HG03175 (cell line): ENCODE results near the gene CNTFR.

ENCODE experiments used
- ATAC-seq: cut with Tn5 transposase; IDR thresholded peaks from one replicate; pipeline ENCODE4 v1.9.1; 2021; ENCODE audit warnings: mild to moderate bottlenecking, moderate library complexity; ENCODE audit not compliant: unreplicated experiment

Gene CNTFR

DNA sequence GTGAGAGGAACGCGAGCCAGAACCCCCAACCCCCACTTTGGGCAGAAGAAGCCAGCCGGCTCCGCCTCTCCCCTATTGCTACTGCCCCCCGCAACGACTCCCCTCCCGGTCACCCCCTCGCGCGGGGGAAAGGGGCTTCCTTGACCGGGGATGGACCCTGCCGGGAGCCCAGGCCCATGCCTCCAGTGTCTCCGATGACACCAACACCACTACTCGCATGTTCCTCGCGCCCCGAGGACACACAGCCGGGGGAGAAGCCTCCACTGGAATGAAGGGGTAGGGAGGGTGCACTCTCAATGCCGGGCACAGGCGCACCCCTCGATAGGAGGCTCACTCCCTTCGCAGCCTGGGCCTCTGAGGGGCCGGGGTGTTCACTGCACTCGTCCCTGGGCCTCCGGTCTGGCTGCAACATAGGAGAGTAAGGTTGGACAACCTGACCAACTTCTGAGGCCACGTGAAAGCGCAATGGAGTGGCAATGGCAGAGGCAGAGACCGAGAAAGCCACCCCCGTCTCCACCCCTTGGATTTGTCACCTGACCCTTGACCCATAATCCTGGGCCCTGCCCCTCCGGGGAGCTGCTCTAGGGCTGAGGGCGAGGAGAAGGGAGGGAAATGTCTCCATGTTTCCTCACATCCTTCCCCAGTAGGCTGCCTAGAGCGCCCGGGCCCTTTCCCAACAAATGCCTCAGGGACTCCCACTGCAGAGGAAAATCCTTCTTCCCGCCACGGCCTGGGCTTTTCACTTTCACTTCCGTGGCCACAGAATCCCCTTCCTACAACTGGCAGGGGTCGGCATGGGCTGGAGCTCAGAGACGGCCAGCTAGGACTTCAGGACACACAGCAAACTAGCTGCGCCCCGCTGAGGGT is 1.1 kb upstream of the CNTFR start:
- ATAC-seq: no peak

DNA sequence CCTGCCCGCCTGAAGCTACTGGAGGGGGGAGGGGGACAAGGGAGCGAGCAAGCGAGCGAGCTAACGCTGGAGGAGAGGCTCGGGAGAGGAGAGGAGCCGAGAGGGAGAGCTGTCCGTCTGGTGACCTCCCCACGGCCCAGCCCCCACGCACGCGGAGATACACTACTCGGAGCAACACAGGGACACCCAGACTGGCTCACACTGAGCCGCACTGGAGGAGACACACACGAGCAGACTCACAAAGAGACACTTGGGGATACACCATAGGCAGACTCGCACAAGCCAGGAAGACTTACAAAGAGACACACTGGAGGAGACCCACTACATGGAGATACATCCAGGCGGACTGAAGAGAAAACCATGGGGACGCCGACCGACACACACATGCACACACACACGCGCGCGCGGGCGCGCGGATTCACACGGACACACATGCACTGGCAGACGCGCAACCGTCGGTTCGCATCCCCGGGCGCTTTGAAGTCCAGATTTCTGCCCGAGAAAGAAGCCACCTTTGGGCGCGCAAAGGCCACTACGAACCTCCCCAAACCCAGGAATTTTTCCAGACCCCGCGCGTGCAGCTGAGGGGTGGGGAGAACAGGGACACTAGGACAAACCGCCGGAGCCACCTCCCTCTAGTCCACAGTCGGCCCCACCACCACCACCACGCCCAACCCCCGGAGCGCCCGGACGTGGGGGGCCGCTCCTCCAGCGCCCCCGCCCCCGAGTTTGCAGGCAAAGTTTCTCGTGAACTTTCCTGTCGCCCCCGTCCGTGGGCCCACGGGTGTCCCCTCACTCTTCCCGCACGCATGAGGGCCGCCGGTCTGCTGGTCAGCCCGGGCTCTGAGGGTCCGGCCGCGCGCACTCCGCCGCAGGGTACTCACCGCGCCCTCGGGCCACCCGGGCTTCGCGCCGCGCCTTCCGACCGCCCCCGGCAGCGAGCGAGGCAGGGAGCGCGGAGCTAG is 571 bp downstream of the CNTFR start:
- no peak for ATAC-seq

DNA sequence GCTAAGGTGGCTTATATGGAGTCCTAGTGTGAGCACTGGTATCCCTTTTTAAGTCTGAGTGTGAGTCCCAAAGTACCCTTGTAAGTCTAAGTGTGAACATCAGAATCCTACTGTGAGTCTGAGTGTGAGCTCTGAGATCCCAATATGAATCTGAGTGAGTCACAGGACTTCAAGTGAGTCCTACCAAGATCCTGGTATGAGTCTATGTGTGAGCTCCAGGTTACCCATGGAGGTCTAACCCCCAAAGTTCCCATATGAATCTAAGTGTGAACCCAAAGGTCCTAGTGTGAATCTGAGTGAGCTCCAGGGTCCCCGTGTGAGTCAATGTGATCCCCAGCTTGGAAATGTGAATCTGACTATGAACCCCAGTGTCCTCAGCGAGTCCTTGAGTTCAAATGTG is 2.3 kb downstream of the CNTFR start:
- no peak for ATAC-seq

DNA sequence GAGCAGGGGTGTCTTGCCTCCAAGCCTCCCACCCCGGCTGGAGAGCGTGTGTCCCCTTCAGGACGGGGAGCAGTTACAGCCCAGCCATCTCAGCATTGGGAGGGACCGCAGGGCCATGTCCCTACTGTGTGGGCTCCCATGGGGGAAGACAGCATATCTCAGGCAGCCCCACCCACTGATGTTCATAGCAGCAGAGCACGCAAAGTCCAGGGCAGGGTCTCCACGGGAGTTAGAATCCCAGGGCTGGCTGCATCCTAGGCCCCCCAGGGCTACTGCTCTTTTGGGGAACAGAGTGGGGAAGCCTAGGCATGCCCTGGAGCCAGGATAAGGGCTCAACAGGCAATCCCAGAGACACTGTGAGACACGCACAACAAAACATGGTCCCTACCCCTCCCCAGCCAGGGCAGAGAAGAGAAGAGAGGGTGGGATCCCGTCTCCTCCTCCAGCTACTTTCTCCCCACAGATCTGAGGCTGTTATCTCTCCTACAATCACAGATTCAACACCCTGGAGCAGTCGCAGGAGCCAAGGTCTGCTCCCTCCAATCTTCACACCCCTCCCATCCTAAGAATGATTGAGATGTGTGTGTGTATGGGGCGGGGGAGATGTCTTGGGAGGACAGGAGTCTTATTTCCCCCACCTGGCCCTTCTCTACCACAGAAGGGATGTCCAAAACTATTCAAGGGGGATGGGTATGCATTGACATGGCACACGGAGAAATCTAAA is 3.4 kb downstream of the CNTFR start:
- ATAC-seq: no peak

DNA sequence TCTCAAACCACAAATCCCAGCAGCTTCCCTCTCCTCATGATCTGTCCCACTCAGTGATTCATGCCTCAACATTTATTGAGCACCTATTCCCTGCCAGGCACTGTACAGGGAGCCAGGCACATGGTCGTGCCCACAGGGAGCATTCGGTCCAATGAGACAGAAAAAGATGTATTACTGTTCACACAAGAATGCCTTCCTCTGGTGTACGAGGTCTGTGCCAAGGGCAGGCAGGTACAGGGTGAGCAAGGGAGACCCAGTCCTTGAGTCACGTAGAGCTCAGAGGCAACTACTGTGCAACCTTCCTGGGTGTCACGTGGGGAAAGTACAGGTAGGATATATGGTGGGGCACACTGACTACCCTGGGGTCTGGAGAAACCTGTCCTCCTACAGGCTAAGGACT is 4.6 kb downstream of the CNTFR start:
- no peak for ATAC-seq

DNA sequence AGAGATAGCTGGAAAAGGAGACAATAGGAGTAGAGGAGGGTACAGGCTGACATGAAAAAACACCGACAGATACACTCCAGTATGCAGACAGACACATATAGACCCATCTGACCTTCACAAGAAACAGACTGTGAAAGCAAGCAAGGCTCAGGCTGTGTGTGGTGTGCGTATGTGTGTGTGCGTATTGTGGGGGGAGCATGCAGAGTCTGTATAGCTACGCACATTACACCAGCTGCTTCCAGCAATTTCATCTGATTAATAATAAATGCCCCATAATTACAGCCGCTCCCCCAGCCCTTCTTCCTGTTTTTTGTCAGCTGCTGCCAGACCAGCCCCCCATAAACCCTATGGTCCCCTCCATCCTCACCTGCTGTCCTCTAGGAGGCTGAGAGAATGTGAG is 6.7 kb downstream of the CNTFR start:
- ATAC-seq: no peak

DNA sequence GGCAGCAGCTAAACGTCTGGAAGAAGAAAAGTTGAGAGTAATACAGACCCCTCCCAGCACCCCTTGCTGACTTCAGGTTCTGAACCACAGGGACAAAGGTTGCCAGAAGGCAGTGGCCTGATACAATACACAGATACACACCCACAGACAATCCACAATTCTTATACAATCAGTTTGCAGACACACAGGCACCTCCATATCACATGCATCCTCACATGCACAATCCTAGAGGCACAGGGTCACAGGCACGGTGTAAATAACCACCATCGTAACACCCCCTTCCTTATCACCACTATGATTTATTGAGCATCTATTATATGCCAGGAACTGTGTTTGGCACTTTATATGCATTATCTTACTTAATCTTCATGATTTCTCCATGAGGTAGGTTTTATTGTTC is 8.2 kb downstream of the CNTFR start:
- no peak for ATAC-seq

DNA sequence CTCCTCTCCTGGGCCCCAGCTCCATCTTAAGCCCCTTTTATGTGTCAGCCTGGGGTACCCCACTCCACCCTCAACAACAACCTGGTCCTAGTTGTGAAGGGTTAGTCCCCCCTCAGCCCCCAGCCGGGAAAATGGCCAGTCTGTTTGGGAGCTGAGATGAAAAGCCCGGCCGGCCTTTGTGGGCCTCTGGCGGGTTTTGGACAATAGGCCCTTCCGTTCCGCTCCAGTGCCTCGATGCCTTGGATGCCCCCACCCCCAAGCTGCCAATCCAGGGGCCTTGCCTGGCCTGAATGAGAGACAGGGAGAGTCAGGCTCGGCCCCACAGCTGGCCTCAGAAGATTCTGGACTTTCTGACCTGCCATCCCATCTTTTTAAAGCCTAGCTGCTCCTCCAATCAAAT is 9.2 kb downstream of the CNTFR start:
- ATAC-seq: no peak

DNA sequence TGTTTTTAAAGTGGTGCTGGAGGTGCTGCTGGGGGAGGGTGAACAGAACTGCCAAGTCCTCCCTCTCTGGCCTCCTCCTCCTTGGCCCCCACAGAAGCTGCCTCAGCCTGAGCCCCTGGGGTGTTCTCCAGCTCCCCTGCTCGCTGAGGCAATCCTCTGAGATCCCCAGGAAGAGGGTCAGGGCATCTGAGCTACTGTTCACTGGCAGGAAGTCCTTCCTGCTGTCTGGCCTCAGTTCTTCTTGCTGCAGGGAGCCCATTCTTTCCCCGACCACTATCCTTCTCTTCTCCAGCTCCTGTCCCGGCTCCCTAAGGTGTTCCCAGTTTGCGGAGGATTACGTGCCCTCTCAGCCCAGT is 9.7 kb downstream of the CNTFR start:
- ATAC-seq: no peak

DNA sequence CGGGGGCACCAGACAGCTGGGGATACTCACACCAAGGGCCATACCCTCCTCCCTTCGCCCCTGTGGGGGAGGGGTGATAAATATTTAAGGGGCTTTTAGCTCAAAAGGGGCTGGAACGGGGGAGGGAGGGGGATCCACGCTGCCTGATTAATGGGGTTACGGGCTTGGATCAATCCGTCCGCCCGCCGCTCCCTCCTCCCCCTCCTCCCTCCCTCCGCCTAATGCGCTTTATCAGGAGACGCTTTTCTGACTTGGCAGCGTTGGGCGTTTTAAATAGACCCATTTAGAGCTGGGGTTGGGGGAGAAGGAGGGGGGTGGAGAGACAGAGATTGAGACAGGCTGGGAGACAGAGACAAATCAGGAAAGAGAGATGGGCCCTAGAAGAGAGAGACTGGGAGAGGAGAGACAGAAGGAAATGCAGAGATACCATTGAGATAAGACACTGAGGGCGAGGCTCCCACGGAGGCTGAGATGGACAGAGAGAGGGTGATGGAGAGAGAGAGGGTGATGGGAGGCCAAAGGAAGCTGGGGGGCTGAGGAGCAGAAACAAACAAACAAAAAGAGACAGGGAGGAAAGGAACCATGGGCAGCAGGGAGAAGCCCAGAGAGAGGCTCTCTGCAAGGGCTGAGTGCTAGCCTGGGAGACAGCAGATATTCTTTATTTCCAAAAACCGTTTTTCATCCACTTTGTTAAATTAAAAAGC is 10.3 kb downstream of the CNTFR start:
- no peak for ATAC-seq

DNA sequence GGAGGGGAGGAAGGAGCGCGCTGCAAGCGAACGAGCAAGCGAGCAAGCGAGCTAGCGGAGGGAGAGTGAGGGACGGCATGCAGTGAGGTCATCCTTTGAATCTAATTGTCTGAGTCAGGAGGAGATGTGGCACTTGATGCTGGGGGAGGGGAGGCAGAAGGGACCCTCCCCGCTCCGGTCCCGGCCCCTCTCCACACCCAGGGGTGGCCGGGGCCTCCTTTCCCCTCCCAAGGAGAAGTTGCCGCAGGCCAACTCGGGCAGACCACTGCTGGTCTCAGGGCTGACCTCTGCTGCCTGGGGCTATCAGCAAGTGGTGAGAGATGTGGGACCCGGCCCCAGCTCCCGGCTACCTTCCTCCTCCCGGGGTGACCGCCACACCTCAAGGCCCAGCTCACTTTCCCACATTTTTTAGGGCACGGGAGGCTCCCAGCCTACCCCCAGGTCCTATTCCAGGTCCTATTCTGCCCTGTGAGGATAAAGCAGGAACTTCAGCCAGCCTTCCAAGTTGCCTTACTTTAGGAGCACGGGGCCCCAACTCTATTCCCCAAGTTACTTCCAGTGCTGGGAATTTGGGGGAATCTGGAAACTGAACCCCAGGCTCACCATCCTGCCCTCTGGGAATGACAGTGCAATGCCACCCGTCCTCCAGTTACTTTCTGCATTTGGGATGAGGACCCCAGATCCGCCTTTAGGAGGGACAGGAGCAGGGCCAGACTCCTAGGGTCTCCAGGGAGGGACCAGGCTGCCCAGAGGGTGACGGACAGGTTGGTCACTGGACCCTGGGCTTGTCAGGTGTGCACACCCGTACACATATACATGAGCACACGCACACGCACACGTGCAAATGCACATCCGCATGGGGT is 11.1 kb downstream of the CNTFR start:
- ATAC-seq: no peak

DNA sequence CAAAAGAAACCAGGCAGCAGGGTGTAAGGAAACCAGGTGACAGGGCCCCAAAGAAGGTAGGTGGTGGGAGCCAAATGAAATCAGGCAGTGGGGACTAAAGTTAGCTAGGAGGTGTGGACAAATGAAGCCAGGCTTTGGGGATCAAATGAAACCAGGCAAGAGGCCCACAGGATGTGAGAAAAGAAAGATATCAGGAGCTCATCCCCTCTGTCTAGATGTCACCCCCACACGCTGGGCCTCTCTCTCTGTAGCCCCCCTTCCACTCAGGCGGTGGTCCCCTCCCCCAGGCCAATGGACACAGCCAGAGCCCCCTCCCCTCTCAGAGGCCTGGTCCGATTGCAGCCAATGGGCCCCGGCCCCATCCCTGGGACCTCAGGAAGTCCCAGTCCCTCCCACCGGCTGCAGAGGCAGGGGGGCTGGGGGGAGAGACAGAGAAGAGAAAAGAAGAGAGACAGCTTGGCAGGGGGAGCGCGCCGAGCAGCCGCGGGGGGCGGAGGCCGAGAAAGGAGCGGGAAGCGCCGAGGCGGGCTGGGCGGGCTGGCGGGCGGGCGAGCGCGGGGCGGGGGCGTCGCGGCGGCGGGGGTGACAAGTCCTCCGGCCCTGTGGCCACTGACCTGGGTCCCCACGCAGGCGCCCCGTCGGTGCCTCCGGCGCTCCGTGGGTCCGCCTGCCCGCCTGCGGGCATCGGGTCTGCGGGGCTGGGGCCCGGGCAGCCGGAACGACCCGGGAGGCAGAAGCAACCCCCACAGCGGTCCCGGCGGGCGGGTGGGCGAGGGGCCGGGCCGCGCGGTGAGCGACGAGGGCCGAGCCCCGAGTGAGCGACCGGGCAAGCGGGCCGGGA is 11.9 kb downstream of the CNTFR start:
- ATAC-seq: no peak

DNA sequence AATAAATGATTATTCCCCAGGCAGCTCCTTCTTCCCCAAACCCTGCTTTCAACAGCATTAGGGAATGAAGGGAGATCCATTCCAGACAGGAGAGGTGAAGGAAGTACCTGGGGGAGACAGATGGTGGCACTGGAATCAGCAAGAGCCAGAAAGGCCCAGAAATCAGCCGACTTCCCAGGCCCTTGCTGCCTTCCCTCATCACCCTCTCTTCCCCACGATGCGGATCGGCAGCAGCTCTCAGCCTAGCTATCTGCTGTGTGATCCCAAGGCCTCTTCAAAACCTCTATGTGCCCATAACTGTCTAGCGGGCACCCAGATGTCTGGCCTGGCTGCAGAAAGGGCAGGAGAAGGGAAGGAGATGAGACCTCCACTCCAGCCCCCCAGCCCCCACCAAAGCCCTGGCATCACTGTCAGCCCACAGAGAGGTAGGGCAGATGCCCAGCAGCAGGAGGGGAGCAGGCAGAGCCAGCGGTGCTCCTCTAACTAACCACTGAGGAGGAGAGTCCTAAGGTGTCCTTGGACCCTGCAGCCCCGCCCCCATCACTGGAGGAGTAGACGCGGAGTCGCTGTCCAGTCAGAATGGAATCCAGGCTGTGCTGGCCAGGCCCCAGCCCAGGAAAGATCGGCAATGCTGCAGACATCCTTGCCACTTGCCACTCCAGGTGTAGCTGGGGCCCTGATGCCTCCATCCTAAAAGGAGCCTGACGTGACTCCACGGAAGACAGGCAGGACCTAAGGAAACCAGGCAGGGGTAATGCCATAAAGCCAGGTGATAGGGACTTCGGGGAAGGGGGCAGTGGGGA is 12.7 kb downstream of the CNTFR start:
- ATAC-seq: no peak

DNA sequence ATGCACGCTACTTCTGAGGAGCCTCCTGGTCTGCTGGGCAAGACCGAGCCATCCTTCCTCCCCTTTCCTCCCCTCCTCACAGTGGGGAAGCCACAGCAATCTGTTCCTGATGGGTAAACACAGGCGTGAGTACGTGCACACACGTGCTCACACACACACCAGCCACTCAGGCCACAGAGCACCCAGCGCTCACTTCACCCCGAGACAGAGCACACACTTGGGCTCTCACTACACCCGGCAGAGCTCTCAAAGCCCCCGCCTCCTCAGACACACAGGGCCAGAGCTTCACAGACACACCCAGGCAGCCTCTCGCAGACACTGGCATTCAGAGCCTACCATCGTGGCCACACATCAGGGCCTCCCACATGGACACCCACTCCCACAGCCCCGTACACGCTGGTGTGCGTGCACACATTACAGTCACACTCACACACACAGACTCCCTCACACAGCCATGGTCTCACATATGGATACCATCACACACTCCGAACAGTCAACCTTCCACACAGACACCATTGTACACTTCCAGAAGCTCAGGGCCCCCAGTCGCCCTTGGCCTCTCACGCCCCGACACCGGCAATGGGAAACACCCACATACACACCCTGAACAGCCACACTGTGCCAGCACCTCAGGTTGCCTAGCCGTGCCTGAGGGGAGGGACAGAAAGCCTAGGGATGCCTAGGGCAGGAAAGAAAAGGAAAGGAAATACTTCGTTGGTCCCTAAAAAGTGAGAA is 13.5 kb downstream of the CNTFR start:
- no peak for ATAC-seq

DNA sequence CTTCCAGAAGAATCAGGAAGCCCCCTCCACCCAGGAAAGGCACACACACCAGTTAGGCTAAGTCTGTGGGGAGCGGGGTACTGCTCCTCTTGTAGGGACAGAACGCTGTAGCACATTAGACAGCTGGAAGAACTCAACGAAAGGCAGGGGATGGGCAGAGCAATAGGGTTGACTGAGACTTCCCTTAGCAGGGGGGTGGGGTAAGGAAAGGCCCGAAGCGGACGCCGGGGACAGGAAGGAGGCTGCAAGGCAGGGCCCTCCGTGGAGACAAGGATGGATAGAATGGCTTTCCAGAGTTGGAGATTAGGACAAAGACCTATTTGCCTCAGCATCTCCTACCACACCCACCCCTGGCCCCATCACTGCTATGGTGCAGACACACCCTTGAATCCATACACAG is 14.3 kb downstream of the CNTFR start:
- ATAC-seq: no peak

DNA sequence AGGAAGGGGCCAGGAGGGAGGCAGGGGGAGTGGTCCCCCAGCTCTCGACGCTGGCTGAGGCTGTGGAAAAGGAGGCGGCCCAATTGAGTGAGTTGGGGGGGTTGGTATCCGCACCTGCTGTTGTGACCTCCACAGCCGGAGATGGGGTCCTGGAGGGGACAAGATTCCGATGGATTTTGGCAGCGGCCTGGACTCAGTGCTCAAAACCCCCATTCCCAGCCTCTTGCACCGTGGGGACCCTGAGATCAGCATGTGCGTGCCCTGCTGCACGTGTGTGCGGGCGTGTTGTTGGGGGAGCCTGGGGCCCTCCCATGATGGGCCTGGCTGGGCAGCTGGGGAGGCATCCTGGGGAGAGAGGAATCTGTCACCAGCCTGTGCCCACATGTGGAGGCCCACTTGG is 15.0 kb downstream of the CNTFR start:
- ATAC-seq: no peak

DNA sequence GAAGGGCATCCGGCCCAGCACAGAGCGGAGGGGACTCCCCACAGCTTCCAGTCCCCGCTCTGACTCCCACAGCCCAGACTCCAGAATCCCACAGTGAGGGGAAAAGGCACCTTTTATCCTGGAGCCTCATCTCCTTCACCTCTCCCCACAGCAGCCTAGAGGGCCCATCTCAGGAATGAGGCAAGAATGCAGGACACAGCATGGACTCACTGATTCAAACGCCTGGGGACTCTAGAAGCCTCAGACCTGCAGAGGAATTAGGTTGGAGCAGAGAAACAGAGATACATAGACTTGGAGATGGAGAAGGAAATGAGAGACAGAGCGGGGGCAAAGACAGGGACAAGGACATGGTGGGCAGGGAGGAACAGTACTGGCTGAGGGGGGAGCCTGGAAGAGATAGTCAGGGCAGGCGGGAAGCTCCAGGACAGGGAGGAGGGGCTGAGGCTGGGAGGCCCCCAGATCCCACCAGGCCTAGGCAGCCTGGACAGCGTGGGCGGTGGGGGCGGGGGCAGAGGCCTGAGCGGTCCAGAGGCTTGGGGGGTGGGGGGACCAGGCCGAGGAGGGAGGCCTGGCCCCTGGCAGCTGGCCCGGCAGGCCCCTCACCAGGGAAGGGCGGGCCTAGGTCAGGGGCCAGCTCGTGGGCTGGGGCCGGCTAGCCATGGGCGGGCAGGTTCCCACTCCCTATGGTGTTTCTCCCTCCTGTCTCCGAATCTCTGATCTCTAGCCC is 15.8 kb downstream of the CNTFR start:
- ATAC-seq: no peak
